ENCODE measurements around the gene SLC1A7. TPM values are rescaled to one million over a fixed set of nuclear protein-coding genes. Genes with fewer than 3 reads are reported as not detected.

The SLC1A7 gene
- total and polyA plus RNA-seq, 2 experiments from 2014 or later = not detected

Small RNA genes within 50 kb of the gene (small RNA-seq; reads per million reads assigned to genes)
- gene HIGD1AP11 = not detected

Other genes with a start within 250 kb of the SLC1A7 start
- 46.9 and 67.4 TPM in 2 replicates for gene ECHDC2, start 220.9 kb downstream of the SLC1A7 start, total RNA-seq
- 99.5 and 106 TPM in 2 replicates for gene ECHDC2, start 220.9 kb downstream of the SLC1A7 start, polyA plus RNA-seq
- gene SCP2, start 215.4 kb downstream of the SLC1A7 start, total RNA-seq = 271 and 310 TPM in 2 replicates
- 155 and 201 TPM in 2 replicates for gene SCP2, start 215.4 kb downstream of the SLC1A7 start, polyA plus RNA-seq
- gene PODN, start 80.4 kb downstream of the SLC1A7 start, total RNA-seq = 2.1 and 3.9 TPM in 2 replicates
- 4.9 and 9.2 TPM in 2 replicates for gene PODN, start 80.4 kb downstream of the SLC1A7 start, polyA plus RNA-seq
- gene CPT2, start 54.2 kb upstream of the SLC1A7 start, total RNA-seq = 25.0 and 29.3 TPM in 2 replicates
- gene CPT2, start 54.2 kb upstream of the SLC1A7 start, polyA plus RNA-seq = 22.8 and 29.1 TPM in 2 replicates
- gene CZIB, start 78.0 kb upstream of the SLC1A7 start, total RNA-seq = 40.7 and 51.9 TPM in 2 replicates
- gene CZIB, start 78.0 kb upstream of the SLC1A7 start, polyA plus RNA-seq = 53.9 and 61.0 TPM in 2 replicates
- gene MAGOH, start 95.9 kb upstream of the SLC1A7 start, total RNA-seq = 28.4 and 31.8 TPM in 2 replicates
- gene MAGOH, start 95.9 kb upstream of the SLC1A7 start, polyA plus RNA-seq = 26.7 and 35.2 TPM in 2 replicates
- gene LRP8, start 185.4 kb upstream of the SLC1A7 start, total RNA-seq = 2.6 and 2.7 TPM in 2 replicates
- 2.1 and 2.4 TPM in 2 replicates for gene LRP8, start 185.4 kb upstream of the SLC1A7 start, polyA plus RNA-seq